GM19025 (cell line): ENCODE data around the gene ARRB2.
A peak's percentile ranks its signal among the peaks of the same experiment; 100 is the strongest.
"Not testable (repeated sequence)": the region's sequence is repeated elsewhere in the genome, so short reads cannot be mapped to it uniquely, and the experiment has no call there.

Experiments
- ATAC-seq: cut with Tn5 transposase; IDR thresholded peaks from one replicate; pipeline ENCODE4 v1.9.1; 2021; ENCODE audit warnings: mild to moderate bottlenecking, low read depth, moderate library complexity; ENCODE audit not compliant: unreplicated experiment

The ARRB2 gene

GRCh38 chr17:4699401-4700056 lies 10.9 kb upstream of the ARRB2 start:
- not testable (repeated sequence) for ATAC-seq

GRCh38 chr17:4701116-4701515 lies 9.3 kb upstream of the ARRB2 start:
- no peak for ATAC-seq

- no peak for ATAC-seq
These were observed 7.1 kb upstream of the ARRB2 start for GRCh38 chr17:4703330-4703691.

- not testable (repeated sequence) for ATAC-seq
These were observed 5.9 kb upstream of the ARRB2 start for GRCh38 chr17:4704574-4704907.

GRCh38 chr17:4704991-4705390 lies 5.4 kb upstream of the ARRB2 start:
- ATAC-seq: no peak

- no peak for ATAC-seq
These were observed 4.3 kb upstream of the ARRB2 start for GRCh38 chr17:4706121-4706520.

- no peak for ATAC-seq
These were observed 2.0 kb upstream of the ARRB2 start for GRCh38 chr17:4708436-4708835.

- peak; percentile 2 for ATAC-seq
These were observed 532 bp downstream of the ARRB2 start for GRCh38 chr17:4710693-4711634.

GRCh38 chr17:4711661-4712181 lies 1.3 kb downstream of the ARRB2 start:
- ATAC-seq: no peak

- no peak for ATAC-seq
These were observed 2.1 kb downstream of the ARRB2 start for GRCh38 chr17:4712526-4712925.

GRCh38 chr17:4714340-4715062 lies 4.1 kb downstream of the ARRB2 start:
- ATAC-seq: not testable (repeated sequence)

GRCh38 chr17:4715063-4715744 lies 4.8 kb downstream of the ARRB2 start:
- no peak for ATAC-seq

- no peak for ATAC-seq
These were observed 5.6 kb downstream of the ARRB2 start for GRCh38 chr17:4716081-4716480.

GRCh38 chr17:4717791-4718190 lies 7.4 kb downstream of the ARRB2 start:
- ATAC-seq: no peak

GRCh38 chr17:4718276-4718675 lies 7.8 kb downstream of the ARRB2 start:
- no peak for ATAC-seq

GRCh38 chr17:4719146-4719545 lies 8.7 kb downstream of the ARRB2 start:
- no peak for ATAC-seq

GRCh38 chr17:4719684-4720221 lies 9.3 kb downstream of the ARRB2 start:
- ATAC-seq: no peak

- no peak for ATAC-seq
These were observed 10.4 kb downstream of the ARRB2 start for GRCh38 chr17:4720787-4721186.

- ATAC-seq: no peak
These were observed 11.0 kb downstream of the ARRB2 start for GRCh38 chr17:4721203-4722135.
